ENCODE results near the gene CCBE1. TPM values are rescaled to one million over a fixed set of nuclear protein-coding genes. Genes with fewer than 3 reads are reported as not detected.
"Not testable (repeated sequence)": the region's sequence is repeated elsewhere in the genome, so short reads cannot be mapped to it uniquely, and the experiment has no call there.

Gene CCBE1
- total RNA-seq, 1 donor from 2014 or later: 1.8 TPM

GRCh38 chr18:59715966-59716369, 18.7 kb upstream of the CCBE1 start:
- DNase-seq (ENCODE audit: low read depth): peak; percentile 93
- no peak overlapping the region for H3K4me3 ChIP-seq (ENCODE audit: low read depth, low read length)
- TF ChIP-seq, protein P1, sequence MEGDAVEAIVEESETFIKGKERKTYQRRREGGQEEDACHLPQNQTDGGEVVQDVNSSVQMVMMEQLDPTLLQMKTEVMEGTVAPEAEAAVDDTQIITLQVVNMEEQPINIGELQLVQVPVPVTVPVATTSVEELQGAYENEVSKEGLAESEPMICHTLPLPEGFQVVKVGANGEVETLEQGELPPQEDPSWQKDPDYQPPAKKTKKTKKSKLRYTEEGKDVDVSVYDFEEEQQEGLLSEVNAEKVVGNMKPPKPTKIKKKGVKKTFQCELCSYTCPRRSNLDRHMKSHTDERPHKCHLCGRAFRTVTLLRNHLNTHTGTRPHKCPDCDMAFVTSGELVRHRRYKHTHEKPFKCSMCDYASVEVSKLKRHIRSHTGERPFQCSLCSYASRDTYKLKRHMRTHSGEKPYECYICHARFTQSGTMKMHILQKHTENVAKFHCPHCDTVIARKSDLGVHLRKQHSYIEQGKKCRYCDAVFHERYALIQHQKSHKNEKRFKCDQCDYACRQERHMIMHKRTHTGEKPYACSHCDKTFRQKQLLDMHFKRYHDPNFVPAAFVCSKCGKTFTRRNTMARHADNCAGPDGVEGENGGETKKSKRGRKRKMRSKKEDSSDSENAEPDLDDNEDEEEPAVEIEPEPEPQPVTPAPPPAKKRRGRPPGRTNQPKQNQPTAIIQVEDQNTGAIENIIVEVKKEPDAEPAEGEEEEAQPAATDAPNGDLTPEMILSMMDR (conservative IDR thresholded peaks at IDR 0.05; ENCODE audit: low read depth, low read length): peak; percentile 18

DNA sequence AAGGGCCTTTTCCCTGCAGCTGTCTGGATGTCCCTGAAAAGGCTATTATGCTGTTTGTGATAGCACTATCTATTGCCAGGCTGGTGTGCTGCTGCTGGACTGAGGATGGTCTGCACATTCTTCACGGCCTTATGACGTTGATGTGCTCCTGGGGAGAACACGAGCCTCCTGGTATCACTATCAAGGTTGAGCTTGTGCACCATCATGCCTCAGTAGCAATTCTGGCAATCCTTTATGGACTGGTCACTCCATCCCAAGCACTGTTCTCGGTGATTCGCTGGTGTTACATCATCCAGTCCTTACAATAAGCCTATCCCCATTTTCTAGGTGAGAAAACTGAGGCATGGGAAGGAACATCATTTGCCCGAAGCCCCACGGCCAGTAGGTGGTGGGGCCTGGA, 18.2 kb upstream of the CCBE1 start:
- DNase-seq (ENCODE audit: low read depth): no peak
- TF ChIP-seq, protein P1 (conservative IDR thresholded peaks at IDR 0.05; ENCODE audit: low read depth, low read length): no peak
- H3K4me3 ChIP-seq (ENCODE audit: low read depth, low read length): no peak overlapping the region

- H3K4me3 ChIP-seq (ENCODE audit: low read depth, low read length); DNase-seq (ENCODE audit: low read depth): not testable (repeated sequence)
Observed at GRCh38 chr18:59714096-59714495, 16.9 kb upstream of the CCBE1 start.

GRCh38 chr18:59712311-59712710, 15.1 kb upstream of the CCBE1 start:
- H3K4me3 ChIP-seq (ENCODE audit: low read depth, low read length): no peak overlapping the region
- no peak for DNase-seq (ENCODE audit: low read depth)
- TF ChIP-seq, protein P1 (conservative IDR thresholded peaks at IDR 0.05; ENCODE audit: low read depth, low read length): no peak

GRCh38 chr18:59708988-59709387, 11.8 kb upstream of the CCBE1 start:
- no peak for DNase-seq (ENCODE audit: low read depth)
- no peak overlapping the region for H3K4me3 ChIP-seq (ENCODE audit: low read depth, low read length)
- TF ChIP-seq, protein P1 (conservative IDR thresholded peaks at IDR 0.05; ENCODE audit: low read depth, low read length): no peak

DNA sequence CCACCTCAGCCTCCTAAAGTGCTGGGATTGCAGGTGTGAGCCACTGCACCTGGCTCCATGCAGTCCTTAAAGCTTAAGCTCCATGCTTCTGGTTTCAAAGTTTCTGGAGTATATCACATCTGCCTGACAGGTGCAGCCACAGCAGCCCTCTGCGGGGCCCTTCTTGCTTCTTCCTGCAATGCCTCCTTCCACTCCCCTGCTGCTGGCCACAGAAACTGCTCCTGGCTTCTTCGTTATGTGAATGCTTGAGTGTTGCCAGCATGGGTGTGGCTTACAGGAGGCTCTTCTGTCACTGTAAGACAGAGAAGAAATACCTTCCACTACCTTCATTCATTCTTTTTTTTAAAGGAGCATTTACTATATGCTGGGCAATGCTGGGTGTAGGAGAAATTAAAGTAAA, 10.1 kb upstream of the CCBE1 start:
- no peak for DNase-seq (ENCODE audit: low read depth)
- TF ChIP-seq, protein P1 (conservative IDR thresholded peaks at IDR 0.05; ENCODE audit: low read depth, low read length): no peak
- no peak overlapping the region for H3K4me3 ChIP-seq (ENCODE audit: low read depth, low read length)

DNA sequence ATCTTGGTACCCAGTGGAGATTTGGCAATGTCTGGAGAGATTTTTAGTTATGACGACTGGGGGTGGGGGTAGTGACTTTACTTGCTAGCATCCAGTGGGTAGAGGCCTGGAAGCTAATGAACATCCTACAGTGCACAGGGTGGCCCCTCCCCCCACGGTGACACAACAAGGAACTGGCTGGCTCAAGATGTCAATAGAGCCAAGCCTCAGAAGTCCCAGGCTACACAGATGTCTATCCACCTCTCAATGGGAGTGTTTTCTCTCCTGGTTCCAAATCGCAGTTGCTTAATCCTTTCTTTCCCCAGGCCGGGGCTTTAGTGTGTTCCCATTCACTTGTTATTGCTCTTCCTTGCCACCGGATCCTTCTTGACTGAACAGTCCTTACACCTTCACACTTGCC, 9.3 kb upstream of the CCBE1 start:
- TF ChIP-seq, protein P1 (conservative IDR thresholded peaks at IDR 0.05; ENCODE audit: low read depth, low read length): no peak
- DNase-seq (ENCODE audit: low read depth): no peak
- no peak overlapping the region for H3K4me3 ChIP-seq (ENCODE audit: low read depth, low read length)

GRCh38 chr18:59705145-59705544, 7.9 kb upstream of the CCBE1 start:
- no peak for DNase-seq (ENCODE audit: low read depth)
- no peak overlapping the region for H3K4me3 ChIP-seq (ENCODE audit: low read depth, low read length)
- TF ChIP-seq, protein P1 (conservative IDR thresholded peaks at IDR 0.05; ENCODE audit: low read depth, low read length): no peak

Measured in epithelial cell of proximal tubule (primary cell).